Kidney (tissue), 14 donors: ENCODE results near the gene UGT1A1. TPM values are rescaled to one million over a fixed set of nuclear protein-coding genes. Genes with fewer than 3 reads are reported as not detected.
A peak's percentile ranks its signal among the peaks of the same experiment; 100 is the strongest.

ENCODE experiments used
- DNase-seq, 5 donors: peaks; one replicate each; pipeline ENCODE4 v3.0.0-alpha.2; 2013 to 2020
- FAIRE-seq: peaks from 2 replicates; lab custom pipeline; 2012; peaks lifted over from hg19 to GRCh38; lab: Jason Lieb, UNC
- H3K27ac ChIP-seq, 2 donors: one replicate each; pipeline ENCODE4 v1.7.0; 2013; ENCODE audit warnings: low read depth in 2 of 2, low read length in 2 of 2, inconsistent platforms in 1 of 2
- H3K27me3 ChIP-seq: one replicate; pipeline ENCODE4 v1.7.1; 2013; ENCODE audit warnings: low read length, inconsistent platforms; ENCODE audit not compliant: control insufficient read depth, insufficient read depth
- H3K36me3 ChIP-seq, 3 donors: one replicate each; pipeline versions ENCODE4 v1.7.0 to v1.7.1; 2013; ENCODE audit warnings: low read length in 3 of 3, control low read depth in 1 of 3, inconsistent platforms in 1 of 3; ENCODE audit not compliant: insufficient read depth in 3 of 3, control insufficient read depth in 2 of 3
- H3K4me1 ChIP-seq, 3 donors: one replicate each; pipeline versions ENCODE4 v1.7.0 to v1.7.1; 2013; ENCODE audit warnings: low read length in 3 of 3, inconsistent platforms in 1 of 3, low read depth in 1 of 3; ENCODE audit not compliant: control insufficient read depth in 2 of 3, insufficient read depth in 2 of 3
- H3K4me3 ChIP-seq, 3 donors: one replicate each; pipeline versions ENCODE4 v1.7.0 to v1.8.1; 2013; ENCODE audit warnings: low read length in 3 of 3, control low read depth in 1 of 3, inconsistent platforms in 1 of 3
- H3K9ac ChIP-seq, 3 donors: one replicate each; pipeline versions ENCODE4 v1.7.0 to v1.7.1; 2013; ENCODE audit warnings: low read length in 3 of 3, control low read depth in 1 of 3, inconsistent platforms in 1 of 3
- H3K9me3 ChIP-seq, 3 donors: one replicate each; pipeline versions ENCODE4 v1.7.0 to v1.7.1; 2013; ENCODE audit warnings: low read length in 3 of 3, control low read depth in 1 of 3, inconsistent platforms in 1 of 3; ENCODE audit not compliant: control insufficient read depth in 2 of 3, insufficient read depth in 1 of 3
- intact Hi-C: fragments of 100-400 bp; cut with DNase I; formaldehyde crosslinking; loops from one replicate; pipeline ENCODE4 v1.11.1; 2022
- polyA plus RNA-seq: library from polyadenylated mRNA; stranded (reverse); fragments of 350-450 nt; fragmentation: Illumina TruSeq; extraction: RNeasy Lipid Tissue Mini Kit (QIAGEN cat#74804); gene quantifications from one replicate; pipeline ENCODE4 v1.2.3, GENCODE V29; 2014; ENCODE audit warnings: low read depth, low replicate concordance; ENCODE audit not compliant: insufficient read depth
- total RNA-seq: library from RNA; stranded (reverse); fragmentation: NEBNext Ultra II Directional; extraction: Animal tissue kit (Norgen Biotek cat#: 25700); gene quantifications from one replicate; pipeline ENCODE4 v1.2.1, GENCODE V29; 2021
- TF ChIP-seq, protein P1 (sequence below): IDR thresholded peaks from 3 replicates; pipeline ENCODE4 v1.5.1; 2012; ENCODE audit warnings: mild to moderate bottlenecking, moderate library complexity, borderline replicate concordance; ENCODE audit not compliant: insufficient read depth; ENCODE audit errors: extremely low read depth
- donor health status: control.
- donor health status: control.
- donor health status: control.
- donor health status: control.
- donor health status: control.
- donor health status: DM: yes; HTN: yes; CAD: no.
- donor health status: Normal renal cell carcinoma (clear cell type).

Gene UGT1A1
- total and polyA plus RNA-seq, 2 donors from 2014 or later: 1.4 to 3.6 TPM

DNA sequence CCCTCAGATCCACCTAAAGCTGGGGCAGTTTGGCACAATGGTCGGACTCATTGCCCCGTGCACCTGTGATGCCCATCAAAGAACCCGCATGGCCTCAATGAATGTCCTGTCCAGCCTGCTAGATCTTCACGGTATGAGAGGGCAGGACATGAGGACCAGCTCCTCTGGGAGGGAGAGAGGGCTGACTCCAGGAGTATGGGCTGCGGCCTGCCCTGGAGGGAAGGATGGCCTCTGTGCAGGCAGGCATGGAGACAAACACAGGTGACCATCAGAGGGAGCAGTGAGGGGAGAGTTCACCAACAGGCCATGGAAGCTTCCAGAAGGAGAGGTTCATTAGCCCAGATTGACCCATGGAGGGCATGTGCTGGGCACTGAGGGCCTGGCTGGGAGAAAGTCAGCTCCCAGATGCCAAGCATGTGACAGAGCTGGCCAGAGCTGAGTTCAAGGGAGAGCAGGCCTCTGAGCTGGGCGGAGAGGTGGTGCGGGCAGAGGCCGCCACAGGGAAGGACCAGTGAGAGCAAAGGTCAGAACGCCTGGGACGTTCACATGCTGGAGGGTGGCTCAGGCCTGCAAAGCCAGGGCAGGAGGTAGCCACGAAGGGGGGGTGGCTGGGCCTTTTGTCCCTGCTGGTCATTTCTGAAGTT, 58.0 kb downstream of the UGT1A1 start:
- FAIRE-seq (no peak), DNase-seq (peak in 2 of 5 donors; percentile 27 to 37)
- no peaks in the 10 kb centered on the region for H3K4me1 ChIP-seq
- intact Hi-C loops: no loop called here
- H3K9ac ChIP-seq: no peak overlapping the region
- no peak overlapping the region for H3K27ac ChIP-seq
- no peaks in the 10 kb centered on the region for H3K27me3 ChIP-seq
- no peak overlapping the region for H3K4me3 ChIP-seq
- no peaks in the 10 kb centered on the region for H3K36me3 ChIP-seq
- H3K9me3 ChIP-seq: no peaks in the 10 kb centered on the region
- TF ChIP-seq, protein P1, sequence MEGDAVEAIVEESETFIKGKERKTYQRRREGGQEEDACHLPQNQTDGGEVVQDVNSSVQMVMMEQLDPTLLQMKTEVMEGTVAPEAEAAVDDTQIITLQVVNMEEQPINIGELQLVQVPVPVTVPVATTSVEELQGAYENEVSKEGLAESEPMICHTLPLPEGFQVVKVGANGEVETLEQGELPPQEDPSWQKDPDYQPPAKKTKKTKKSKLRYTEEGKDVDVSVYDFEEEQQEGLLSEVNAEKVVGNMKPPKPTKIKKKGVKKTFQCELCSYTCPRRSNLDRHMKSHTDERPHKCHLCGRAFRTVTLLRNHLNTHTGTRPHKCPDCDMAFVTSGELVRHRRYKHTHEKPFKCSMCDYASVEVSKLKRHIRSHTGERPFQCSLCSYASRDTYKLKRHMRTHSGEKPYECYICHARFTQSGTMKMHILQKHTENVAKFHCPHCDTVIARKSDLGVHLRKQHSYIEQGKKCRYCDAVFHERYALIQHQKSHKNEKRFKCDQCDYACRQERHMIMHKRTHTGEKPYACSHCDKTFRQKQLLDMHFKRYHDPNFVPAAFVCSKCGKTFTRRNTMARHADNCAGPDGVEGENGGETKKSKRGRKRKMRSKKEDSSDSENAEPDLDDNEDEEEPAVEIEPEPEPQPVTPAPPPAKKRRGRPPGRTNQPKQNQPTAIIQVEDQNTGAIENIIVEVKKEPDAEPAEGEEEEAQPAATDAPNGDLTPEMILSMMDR: no peak

DNA sequence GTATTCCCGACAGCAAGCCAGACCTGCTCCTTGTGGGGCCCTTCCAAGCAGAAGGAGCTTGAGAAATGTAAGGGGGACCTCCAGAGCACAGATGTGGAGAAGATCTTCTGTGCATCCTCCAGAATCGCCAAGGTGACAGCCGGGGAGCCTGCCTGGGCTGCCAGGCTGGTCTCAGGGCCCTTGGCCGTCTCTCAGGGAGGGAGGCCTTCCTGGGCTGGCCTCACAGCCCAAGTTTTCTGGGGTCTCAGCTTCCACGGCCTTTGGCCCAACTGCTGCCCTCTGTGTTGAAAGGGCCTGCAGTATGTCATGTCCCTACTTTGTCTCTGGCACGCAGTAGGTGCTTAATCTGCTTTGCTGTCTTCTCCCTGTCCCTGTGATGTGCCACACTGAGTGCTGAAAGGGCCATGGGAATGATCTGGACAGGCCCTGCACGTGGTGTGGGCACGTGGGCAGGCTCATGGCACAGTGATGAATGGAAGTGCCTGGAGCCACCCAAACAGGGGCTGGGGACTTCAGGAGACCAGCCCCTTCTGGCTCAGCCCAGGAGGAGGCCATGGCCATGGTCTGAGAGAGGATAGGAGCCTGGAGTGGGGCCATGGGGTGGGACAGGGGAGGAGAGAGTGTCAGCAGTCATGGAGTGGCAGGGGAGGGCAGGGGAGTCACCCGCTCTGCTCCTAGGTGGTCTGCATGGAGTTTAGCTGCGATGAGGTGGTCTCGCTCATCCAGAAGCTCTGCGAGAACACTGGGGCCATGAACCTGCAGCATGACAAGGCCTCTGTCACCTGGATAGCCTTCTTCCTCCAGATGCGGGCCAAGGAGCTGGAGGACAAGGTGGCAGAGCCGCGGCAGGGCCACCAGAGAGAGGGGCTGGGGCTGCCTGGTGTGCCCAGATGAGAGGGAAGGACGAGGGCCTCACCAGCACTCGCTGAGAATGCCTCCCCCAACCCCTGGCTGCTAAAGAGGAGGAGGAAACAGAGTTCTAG, 58.9 kb downstream of the UGT1A1 start:
- intact Hi-C loops: no loop called here
- Histone ChIP-seq H3K9ac (no peak overlapping the region), H3K27me3 (no peaks in the 10 kb centered on the region), H3K4me3 (no peak overlapping the region), H3K27ac (no peak overlapping the region), H3K9me3 (no peaks in the 10 kb centered on the region), H3K36me3 (no peaks in the 10 kb centered on the region), H3K4me1 (no peaks in the 10 kb centered on the region)
- TF ChIP-seq, protein P1: no peak
- no peak for FAIRE-seq
- DNase-seq: peak in 2 of 5 donors; percentile 16 to 31

DNA sequence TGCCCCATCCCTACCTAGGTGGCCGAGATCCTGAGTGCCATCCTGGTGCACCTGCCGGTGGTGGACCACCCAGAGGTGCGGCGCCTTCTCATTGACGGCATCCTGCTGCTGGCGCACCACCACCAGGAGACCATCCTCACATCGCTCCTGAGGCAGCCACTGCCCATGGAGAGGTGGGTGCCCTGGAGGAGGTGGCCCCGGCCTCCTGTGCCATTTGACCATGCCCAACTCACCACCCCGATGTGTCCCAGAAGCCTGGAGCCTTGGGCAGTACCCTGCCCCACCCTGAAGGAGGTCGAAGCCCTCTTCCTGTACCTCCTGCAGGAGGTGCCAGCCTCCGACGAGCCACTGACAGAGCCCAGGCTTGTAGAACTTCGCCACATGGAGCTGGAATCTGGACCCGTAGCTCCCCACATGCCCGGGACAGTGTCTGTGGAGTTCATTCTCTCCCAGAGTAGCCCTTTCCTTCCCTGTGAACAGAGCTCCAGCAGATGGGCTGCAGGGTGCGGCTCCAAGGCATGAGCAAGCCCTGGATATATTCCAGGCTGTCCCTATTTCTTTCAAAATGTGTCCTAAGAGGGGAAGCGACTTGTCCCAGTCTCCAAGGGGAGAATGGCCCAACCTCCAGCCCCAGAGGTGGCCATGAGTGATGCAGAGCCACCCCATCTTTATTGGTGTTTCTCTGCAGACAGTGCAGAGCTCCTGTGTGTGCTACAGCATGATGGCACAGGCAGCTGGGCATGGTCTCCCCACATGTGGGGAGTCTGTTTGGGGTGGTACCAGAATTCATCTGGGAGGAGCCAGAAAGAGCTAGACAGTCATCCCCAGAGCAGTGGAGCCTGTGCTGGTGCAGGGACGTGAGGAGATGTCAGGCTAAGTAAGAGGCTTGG, 60.1 kb downstream of the UGT1A1 start:
- Histone ChIP-seq H3K4me1 (no peaks in the 10 kb centered on the region), H3K9me3 (no peaks in the 10 kb centered on the region), H3K36me3 (no peaks in the 10 kb centered on the region), H3K4me3 (no peak overlapping the region), H3K27me3 (no peaks in the 10 kb centered on the region), H3K27ac (no peak overlapping the region), H3K9ac (no peak overlapping the region)
- FAIRE-seq (no peak), DNase-seq (peak in 2 of 5 donors; percentile 14 to 56)
- intact Hi-C loops: no loop called here
- TF ChIP-seq, protein P1: no peak
